Loucy (cell line): ENCODE results near the gene DSCAM.

Experiments
- EZH2phosphoT487 ChIP-seq: fragments of 200-600 bp; IDR thresholded peaks from 2 replicates; pipeline ENCODE4 v1.6.1; 2018; ENCODE audit warnings: antibody characterized with exemption, mild to moderate bottlenecking, moderate library complexity, borderline replicate concordance
- TF ChIP-seq, protein P1 (sequence below): fragments of 200-600 bp; sonication (generic); conservative IDR thresholded peaks from 2 replicates; pipeline ENCODE4 v1.5.1; 2014; ENCODE audit warnings: mild to moderate bottlenecking, antibody characterized with exemption, low read length

DNA sequence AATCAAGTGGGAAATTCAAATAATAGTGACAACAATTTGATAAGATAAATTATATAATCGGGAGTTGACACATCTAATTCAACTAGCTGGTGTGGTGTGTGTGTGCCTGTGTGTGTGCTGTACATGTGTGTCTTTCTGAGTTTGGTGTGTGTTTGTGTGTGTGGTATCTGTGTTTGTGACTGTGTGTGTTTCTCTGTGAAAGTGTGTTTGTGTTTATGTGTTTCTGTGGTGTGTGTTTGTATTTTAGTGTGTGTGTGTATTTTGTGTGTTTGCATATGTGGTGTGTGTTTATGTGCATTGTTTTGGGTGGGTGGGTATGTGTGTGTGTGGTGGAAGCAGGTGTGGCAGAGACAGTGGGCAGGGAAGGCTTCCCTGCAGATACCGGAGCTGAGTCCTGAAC, 4.8 kb upstream of the DSCAM start:
- TF ChIP-seq, protein P1, sequence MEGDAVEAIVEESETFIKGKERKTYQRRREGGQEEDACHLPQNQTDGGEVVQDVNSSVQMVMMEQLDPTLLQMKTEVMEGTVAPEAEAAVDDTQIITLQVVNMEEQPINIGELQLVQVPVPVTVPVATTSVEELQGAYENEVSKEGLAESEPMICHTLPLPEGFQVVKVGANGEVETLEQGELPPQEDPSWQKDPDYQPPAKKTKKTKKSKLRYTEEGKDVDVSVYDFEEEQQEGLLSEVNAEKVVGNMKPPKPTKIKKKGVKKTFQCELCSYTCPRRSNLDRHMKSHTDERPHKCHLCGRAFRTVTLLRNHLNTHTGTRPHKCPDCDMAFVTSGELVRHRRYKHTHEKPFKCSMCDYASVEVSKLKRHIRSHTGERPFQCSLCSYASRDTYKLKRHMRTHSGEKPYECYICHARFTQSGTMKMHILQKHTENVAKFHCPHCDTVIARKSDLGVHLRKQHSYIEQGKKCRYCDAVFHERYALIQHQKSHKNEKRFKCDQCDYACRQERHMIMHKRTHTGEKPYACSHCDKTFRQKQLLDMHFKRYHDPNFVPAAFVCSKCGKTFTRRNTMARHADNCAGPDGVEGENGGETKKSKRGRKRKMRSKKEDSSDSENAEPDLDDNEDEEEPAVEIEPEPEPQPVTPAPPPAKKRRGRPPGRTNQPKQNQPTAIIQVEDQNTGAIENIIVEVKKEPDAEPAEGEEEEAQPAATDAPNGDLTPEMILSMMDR: no peak
- no peak for TF ChIP-seq EZH2phosphoT487
